HL-60 (cell line): ENCODE data around the gene GRM8.

Experiments used
- DNase-seq, 2 experiments: peaks; one replicate each; pipeline ENCODE4 v3.0.0-alpha.2; 2010 to 2020; ENCODE audit warnings: low read depth in 1 of 2, low spot score in 1 of 2
- H3K27ac ChIP-seq: fragments of 250-450 bp; sonication (Bioruptor Pico); replicated peaks from 2 replicates; pipeline ENCODE4 v1.5.1; 2020; ENCODE audit warnings: mild to moderate bottlenecking, moderate library complexity
- H3K27me3 ChIP-seq: fragments of 250-450 bp; sonication (Bioruptor Pico); 2 replicates; pipeline ENCODE4 v1.5.1; 2021; ENCODE audit warnings: mild to moderate bottlenecking, moderate library complexity; ENCODE audit not compliant: insufficient read depth, poor library complexity, severe bottlenecking
- H3K4me3 ChIP-seq: replicated peaks from 2 replicates; pipeline ENCODE4 v1.5.1; 2011; ENCODE audit warnings: mild to moderate bottlenecking, control low read depth, low read length; ENCODE audit not compliant: insufficient read depth
- GABPA ChIP-seq: IDR thresholded peaks from 2 replicates; pipeline ENCODE4 v1.6.1; 2012; ENCODE audit warnings: low read depth
- POLR2AphosphoS5 ChIP-seq: IDR thresholded peaks from 2 replicates; pipeline ENCODE4 v1.6.1; 2012; ENCODE audit warnings: low read depth
- SPI1 ChIP-seq: IDR thresholded peaks from 2 replicates; pipeline ENCODE4 v1.6.1; 2012; ENCODE audit warnings: low read depth, mild to moderate bottlenecking, borderline replicate concordance
- TF ChIP-seq, protein P1 (sequence below): IDR thresholded peaks from one replicate; pipeline ENCODE4 v1.5.1; 2011; ENCODE audit warnings: low read length, control low read depth, inconsistent platforms; ENCODE audit not compliant: insufficient read depth
- TF ChIP-seq, protein P2 (sequence below): IDR thresholded peaks from 2 replicates; pipeline ENCODE4 v1.6.1; 2012; ENCODE audit warnings: low read depth; ENCODE audit not compliant: insufficient replicate concordance

The GRM8 gene

DNA sequence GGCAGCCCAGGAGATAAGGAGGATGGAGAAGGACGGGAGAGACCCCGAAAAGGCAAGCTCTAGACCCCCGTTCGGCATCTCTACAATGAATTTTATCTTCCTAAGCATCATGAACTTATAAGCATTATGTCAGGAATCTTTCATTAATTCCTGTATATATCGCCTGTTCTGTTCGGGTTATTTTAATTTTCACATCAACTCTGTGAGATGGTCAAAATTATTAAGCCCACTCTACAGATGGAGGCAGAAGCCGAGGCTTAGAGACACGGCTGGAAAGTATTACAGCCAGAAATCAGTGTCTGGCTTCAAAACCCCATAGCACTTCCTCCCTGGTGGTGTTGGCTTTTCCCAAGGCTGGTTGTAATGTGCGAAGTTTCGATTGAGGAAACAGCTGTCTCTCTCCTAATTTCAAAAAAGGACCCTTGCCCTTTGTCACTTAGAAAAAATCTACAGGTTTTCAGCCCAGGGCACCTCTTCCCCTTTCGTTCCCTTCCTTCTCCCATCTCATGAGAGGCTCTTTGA is 1.5 kb upstream of the GRM8 start:
- DNase-seq, result no peak
- peak; percentile 62; the same call in 1 of the 2 replicates for TF ChIP-seq SPI1
- TF ChIP-seq, protein P1, sequence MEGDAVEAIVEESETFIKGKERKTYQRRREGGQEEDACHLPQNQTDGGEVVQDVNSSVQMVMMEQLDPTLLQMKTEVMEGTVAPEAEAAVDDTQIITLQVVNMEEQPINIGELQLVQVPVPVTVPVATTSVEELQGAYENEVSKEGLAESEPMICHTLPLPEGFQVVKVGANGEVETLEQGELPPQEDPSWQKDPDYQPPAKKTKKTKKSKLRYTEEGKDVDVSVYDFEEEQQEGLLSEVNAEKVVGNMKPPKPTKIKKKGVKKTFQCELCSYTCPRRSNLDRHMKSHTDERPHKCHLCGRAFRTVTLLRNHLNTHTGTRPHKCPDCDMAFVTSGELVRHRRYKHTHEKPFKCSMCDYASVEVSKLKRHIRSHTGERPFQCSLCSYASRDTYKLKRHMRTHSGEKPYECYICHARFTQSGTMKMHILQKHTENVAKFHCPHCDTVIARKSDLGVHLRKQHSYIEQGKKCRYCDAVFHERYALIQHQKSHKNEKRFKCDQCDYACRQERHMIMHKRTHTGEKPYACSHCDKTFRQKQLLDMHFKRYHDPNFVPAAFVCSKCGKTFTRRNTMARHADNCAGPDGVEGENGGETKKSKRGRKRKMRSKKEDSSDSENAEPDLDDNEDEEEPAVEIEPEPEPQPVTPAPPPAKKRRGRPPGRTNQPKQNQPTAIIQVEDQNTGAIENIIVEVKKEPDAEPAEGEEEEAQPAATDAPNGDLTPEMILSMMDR, result no peak
- H3K27me3 ChIP-seq, result peaks cover 46% of the 10 kb centered on the region
- peak overlapping the region; percentile 61; the same call in 1 of the 2 replicates for H3K4me3 ChIP-seq
- no peak overlapping the region for H3K27ac ChIP-seq

DNA sequence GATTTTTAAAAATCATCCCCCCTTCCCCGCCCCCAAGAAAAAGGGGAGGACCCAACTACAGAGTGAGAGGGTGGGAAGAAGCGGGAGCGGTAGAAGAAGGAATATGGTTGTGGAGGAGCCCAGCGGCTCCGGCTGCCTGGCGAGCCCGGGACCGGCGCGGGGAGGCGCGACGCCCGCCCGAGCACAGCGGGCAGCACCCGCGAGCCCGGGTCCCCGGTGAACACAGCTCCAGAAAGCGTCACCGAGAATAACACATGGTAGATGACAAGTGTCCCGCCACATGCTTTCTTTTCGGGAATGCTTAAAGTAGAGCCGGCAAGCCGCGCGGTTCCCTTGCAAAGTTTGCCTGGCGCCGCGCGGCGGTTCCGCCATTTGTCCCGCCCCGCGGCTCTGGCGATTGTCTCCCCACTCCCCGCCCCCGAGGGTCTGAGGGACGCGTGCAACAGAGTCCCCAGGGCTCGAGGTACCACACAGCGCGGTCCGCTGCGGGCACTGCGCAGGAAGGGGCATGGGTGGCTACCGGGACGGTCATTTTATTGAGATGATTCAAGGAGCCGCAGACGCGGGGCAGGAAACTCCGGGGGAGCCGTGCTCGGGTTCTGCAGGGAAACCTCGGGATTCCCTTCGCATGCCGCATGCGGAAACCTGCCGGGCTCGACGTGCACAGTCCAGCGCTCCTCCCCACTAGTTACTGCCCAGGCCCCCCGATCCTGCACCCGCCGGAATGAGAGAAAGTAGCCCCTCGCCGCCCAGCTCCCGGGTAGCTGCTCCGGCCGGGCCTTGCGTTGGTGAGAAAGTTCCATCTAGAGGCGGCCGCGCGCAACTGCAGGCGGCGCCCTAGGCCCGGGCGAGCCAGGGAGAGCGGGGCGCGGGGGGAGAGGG is 781 bp upstream of the GRM8 start:
- Histone ChIP-seq H3K27me3 (peaks cover 52% of the 10 kb centered on the region), H3K4me3 (peak overlapping the region; percentile 61), H3K27ac (no peak overlapping the region)
- TF ChIP-seq, protein P2, sequence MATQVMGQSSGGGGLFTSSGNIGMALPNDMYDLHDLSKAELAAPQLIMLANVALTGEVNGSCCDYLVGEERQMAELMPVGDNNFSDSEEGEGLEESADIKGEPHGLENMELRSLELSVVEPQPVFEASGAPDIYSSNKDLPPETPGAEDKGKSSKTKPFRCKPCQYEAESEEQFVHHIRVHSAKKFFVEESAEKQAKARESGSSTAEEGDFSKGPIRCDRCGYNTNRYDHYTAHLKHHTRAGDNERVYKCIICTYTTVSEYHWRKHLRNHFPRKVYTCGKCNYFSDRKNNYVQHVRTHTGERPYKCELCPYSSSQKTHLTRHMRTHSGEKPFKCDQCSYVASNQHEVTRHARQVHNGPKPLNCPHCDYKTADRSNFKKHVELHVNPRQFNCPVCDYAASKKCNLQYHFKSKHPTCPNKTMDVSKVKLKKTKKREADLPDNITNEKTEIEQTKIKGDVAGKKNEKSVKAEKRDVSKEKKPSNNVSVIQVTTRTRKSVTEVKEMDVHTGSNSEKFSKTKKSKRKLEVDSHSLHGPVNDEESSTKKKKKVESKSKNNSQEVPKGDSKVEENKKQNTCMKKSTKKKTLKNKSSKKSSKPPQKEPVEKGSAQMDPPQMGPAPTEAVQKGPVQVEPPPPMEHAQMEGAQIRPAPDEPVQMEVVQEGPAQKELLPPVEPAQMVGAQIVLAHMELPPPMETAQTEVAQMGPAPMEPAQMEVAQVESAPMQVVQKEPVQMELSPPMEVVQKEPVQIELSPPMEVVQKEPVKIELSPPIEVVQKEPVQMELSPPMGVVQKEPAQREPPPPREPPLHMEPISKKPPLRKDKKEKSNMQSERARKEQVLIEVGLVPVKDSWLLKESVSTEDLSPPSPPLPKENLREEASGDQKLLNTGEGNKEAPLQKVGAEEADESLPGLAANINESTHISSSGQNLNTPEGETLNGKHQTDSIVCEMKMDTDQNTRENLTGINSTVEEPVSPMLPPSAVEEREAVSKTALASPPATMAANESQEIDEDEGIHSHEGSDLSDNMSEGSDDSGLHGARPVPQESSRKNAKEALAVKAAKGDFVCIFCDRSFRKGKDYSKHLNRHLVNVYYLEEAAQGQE, result peak; percentile 31
- TF ChIP-seq, protein P1, result peak; percentile 39
- TF ChIP-seq SPI1, result no peak
- peak in 1 of 2 experiments; percentile 46 for DNase-seq

DNA sequence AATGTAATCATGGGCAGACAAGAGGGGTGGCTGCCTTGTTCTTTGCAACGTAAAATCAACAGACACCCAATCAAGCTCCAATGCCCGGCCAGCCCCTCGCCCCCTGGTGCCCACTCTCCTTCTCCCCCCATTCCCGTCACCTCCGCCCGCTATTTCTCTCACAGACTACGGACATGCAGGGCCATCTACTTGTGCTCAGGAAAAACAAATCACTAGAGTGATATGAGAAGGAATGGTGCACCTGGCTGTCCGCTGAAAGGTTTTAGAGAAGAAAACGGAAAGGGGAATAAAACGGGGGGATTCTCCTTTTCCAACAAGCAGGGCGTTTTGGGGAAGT is 396 bp downstream of the GRM8 start:
- no peak for DNase-seq
- Histone ChIP-seq H3K27me3 (peaks cover 53% of the 10 kb centered on the region), H3K27ac (no peak overlapping the region), H3K4me3 (no peak overlapping the region)
- no peak for TF ChIP-seq GABPA
- TF ChIP-seq SPI1, result no peak
- TF ChIP-seq, protein P2, result no peak
- no peak for TF ChIP-seq POLR2AphosphoS5
- TF ChIP-seq, protein P1, result no peak
